ENCODE results near the gene FAU.
"Not testable (repeated sequence)": the region's sequence is repeated elsewhere in the genome, so short reads cannot be mapped to it uniquely, and the experiment has no call there.

Gene FAU

DNA sequence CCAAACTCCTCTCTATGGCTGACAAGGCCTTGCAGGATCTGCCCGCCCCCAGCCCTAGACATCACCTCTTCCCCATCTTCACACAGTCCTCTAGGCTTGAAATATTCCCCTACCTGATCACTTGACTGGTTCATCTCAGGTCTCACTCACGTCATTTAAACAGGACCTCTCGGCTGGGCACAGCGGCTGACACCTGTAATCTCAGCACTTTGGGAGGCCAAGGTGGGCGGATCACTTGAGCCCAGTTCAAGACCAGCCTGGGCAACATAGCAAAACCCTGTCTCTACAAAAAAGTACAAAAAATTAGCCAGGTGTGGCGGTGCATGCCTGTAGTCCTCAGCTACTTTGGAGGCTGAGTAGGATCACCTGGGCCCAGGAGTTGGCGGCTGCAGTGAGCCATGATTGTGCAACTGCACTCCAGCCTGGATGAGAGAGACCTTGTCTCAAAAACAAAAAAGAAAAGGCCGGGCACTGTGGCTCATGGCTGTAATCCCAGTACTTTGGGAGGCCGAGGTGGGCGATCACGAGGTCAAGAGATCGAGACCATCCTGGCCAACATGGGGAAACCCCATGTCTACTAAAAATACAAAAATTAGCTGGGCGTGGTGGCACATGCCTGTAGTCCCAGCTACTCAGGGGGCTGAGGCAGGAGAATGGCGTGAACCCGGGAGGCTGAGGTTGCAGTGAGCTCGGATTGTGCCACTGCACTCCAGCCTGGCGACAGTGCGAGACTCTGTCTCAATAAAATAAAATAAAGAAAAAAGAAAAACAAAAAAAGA is 2.9 kb downstream of the FAU start:
- not testable (repeated sequence) for DNase-seq (ENCODE audit: low read depth, low spot score); H3K4me1 ChIP-seq (ENCODE audit: control insufficient read depth, insufficient read depth, low read length); H3K4me3 ChIP-seq (ENCODE audit: low read length); H3K9me3 ChIP-seq (ENCODE audit: control insufficient read depth, insufficient read depth, low read length); H3K27me3 ChIP-seq (ENCODE audit: control insufficient read depth, insufficient read depth, low read length); H3K27ac ChIP-seq (ENCODE audit: low read length)
- WGBS (ENCODE audit: insufficient coverage, insufficient read length) = no CpG with 5 or more reads among the region's 18 CpGs
- peaks cover 14% of the 10 kb centered on the region; the same call in 1 of the 2 replicates for H3K36me3 ChIP-seq (ENCODE audit: control insufficient read depth, insufficient read depth, low read length)

- no CpG with 5 or more reads among the region's 18 CpGs for WGBS (ENCODE audit: insufficient coverage, insufficient read length)
- Histone ChIP-seq H3K4me1 (ENCODE audit: control insufficient read depth, insufficient read depth, low read length) (no peaks in the 10 kb centered on the region), H3K9me3 (ENCODE audit: control insufficient read depth, insufficient read depth, low read length) (no peaks in the 10 kb centered on the region), H3K4me3 (ENCODE audit: low read length) (no peak overlapping the region), H3K36me3 (ENCODE audit: control insufficient read depth, insufficient read depth, low read length) (peaks cover 14% of the 10 kb centered on the region; the same call in 1 of the 2 replicates), H3K27me3 (ENCODE audit: control insufficient read depth, insufficient read depth, low read length) (no peaks in the 10 kb centered on the region), H3K27ac (ENCODE audit: low read length) (no peak overlapping the region)
- DNase-seq (ENCODE audit: low read depth, low spot score) = no peak
These were observed 3.7 kb downstream of the FAU start for GRCh38 chr11:65118097-65118837.

- H3K4me1 ChIP-seq (ENCODE audit: control insufficient read depth, insufficient read depth, low read length) = no peaks in the 10 kb centered on the region
- H3K9me3 ChIP-seq (ENCODE audit: control insufficient read depth, insufficient read depth, low read length) = no peaks in the 10 kb centered on the region
- H3K27ac ChIP-seq (ENCODE audit: low read length) = no peak within 1 kb of the TSS
- H3K27me3 ChIP-seq (ENCODE audit: control insufficient read depth, insufficient read depth, low read length) = no peaks in the 10 kb centered on the region
- peaks cover 14% of the 10 kb centered on the region; the same call in 1 of the 2 replicates for H3K36me3 ChIP-seq (ENCODE audit: control insufficient read depth, insufficient read depth, low read length)
- peak within 1 kb of the TSS; percentile 85 for H3K4me3 ChIP-seq (ENCODE audit: low read length)
- no CpG with 5 or more reads among the region's 89 CpGs for WGBS (ENCODE audit: insufficient coverage, insufficient read length)
- DNase-seq (ENCODE audit: low read depth, low spot score) = peak; percentile 95
These were observed 4.5 kb downstream of the FAU start, which contains the start of gene ZNHIT2 for GRCh38 chr11:65117206-65118096. Gene ZNHIT2 (minus strand): TSS chr11:65117701. CDS start chr11:65117653, 48 bp downstream.

DNA sequence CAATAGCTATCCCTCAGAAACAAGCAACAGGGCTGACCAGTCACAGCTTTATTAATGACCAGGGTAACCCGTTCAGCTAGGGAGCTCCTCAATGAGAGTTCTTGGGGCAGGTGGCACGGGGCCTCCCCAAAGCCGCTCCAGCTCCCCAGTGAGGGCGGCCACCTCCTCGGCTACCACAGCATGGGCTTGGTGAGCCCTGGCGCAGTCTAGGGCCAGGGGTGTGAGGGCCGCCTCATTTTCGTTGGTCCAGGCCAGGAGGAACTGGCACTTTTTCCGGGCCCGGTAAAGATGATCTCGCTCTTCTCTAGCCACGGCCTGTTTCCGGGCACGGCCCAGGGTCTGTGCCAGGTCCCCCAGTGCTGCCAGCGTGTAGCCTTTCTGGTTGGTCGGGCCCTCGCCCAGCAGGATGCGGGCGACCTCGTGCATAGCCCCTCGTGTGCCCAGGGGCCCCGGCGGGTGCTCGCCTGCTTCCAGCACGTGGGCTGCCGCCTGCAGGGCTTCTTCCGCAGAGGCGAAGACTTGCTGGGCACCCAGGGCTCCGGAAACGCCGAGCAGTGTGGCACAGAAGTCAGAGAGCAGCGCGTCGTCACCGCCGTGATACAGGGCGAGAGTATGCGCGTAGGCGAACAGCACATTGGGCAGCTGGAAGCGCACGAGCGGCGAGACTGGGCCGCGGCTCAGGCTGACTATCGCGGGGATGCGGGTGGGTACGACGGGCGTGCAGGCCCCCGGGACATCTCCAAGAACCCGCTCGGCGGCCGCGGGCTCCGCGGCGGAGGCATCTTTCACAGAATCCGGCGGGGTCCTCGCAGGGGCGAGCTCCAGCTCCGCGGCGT is 5.3 kb downstream of the FAU start:
- DNase-seq (ENCODE audit: low read depth, low spot score) = no peak
- H3K9me3 ChIP-seq (ENCODE audit: control insufficient read depth, insufficient read depth, low read length) = no peaks in the 10 kb centered on the region
- H3K36me3 ChIP-seq (ENCODE audit: control insufficient read depth, insufficient read depth, low read length) = peaks cover 14% of the 10 kb centered on the region; the same call in 1 of the 2 replicates
- no peaks in the 10 kb centered on the region for H3K27me3 ChIP-seq (ENCODE audit: control insufficient read depth, insufficient read depth, low read length)
- H3K27ac ChIP-seq (ENCODE audit: low read length) = no peak overlapping the region
- no CpG with 5 or more reads among the region's 68 CpGs for WGBS (ENCODE audit: insufficient coverage, insufficient read length)
- H3K4me3 ChIP-seq (ENCODE audit: low read length) = peak overlapping the region; percentile 85; the same call in 1 of the 2 replicates
- H3K4me1 ChIP-seq (ENCODE audit: control insufficient read depth, insufficient read depth, low read length) = no peaks in the 10 kb centered on the region

DNA sequence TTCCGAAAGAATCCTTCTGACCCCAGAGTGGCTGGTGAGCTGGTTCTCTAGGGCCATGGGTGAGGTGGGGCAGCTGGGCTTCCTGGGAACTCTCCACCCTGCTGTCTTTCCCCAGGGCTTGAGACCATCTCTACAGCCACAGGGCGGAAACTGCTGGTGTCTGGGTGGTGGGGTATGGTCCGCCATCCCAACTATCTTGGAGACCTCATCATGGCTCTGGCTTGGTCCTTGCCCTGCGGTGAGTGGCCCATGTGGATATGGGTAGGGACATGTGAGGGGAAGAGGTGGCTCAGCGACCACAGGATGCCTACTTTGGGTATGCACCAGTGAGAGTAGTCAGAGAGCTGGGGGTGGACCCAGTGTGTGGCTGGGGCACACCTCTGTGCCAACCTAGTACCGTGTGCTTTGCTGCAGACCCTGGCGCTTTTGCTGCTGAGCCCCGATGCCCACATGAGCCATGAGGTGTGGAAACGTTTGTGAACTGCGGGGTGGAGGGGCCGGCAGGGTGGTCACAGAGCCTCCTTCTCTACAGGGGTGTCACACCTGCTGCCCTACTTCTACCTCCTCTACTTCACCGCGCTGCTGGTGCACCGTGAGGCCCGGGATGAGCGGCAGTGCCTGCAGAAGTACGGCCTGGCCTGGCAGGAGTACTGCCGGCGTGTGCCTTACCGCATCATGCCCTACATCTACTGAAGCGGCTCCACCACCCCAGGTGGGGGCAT is 6.4 kb downstream of the FAU start:
- H3K27me3 ChIP-seq (ENCODE audit: control insufficient read depth, insufficient read depth, low read length) = no peaks in the 10 kb centered on the region
- WGBS (ENCODE audit: insufficient coverage, insufficient read length) = no CpG with 5 or more reads among the region's 21 CpGs
- no peak for DNase-seq (ENCODE audit: low read depth, low spot score)
- H3K4me3 ChIP-seq (ENCODE audit: low read length) = no peak overlapping the region
- no peaks in the 10 kb centered on the region for H3K9me3 ChIP-seq (ENCODE audit: control insufficient read depth, insufficient read depth, low read length)
- peaks cover 10% of the 10 kb centered on the region; the same call in 1 of the 2 replicates for H3K36me3 ChIP-seq (ENCODE audit: control insufficient read depth, insufficient read depth, low read length)
- no peak overlapping the region for H3K27ac ChIP-seq (ENCODE audit: low read length)
- peaks cover 2% of the 10 kb centered on the region for H3K4me1 ChIP-seq (ENCODE audit: control insufficient read depth, insufficient read depth, low read length)

- H3K27ac ChIP-seq (ENCODE audit: low read length) = no peak overlapping the region
- H3K4me1 ChIP-seq (ENCODE audit: control insufficient read depth, insufficient read depth, low read length) = peaks cover 2% of the 10 kb centered on the region
- H3K4me3 ChIP-seq (ENCODE audit: low read length) = no peak overlapping the region
- no peaks in the 10 kb centered on the region for H3K9me3 ChIP-seq (ENCODE audit: control insufficient read depth, insufficient read depth, low read length)
- no peak for DNase-seq (ENCODE audit: low read depth, low spot score)
- H3K36me3 ChIP-seq (ENCODE audit: control insufficient read depth, insufficient read depth, low read length) = peaks cover 5% of the 10 kb centered on the region; the same call in 1 of the 2 replicates
- no CpG with 5 or more reads among the region's 11 CpGs for WGBS (ENCODE audit: insufficient coverage, insufficient read length)
- H3K27me3 ChIP-seq (ENCODE audit: control insufficient read depth, insufficient read depth, low read length) = no peaks in the 10 kb centered on the region
These were observed 7.3 kb downstream of the FAU start for GRCh38 chr11:65114538-65115171.

- DNase-seq (ENCODE audit: low read depth, low spot score) = no peak
- no peak overlapping the region for H3K4me3 ChIP-seq (ENCODE audit: low read length)
- no peaks in the 10 kb centered on the region for H3K9me3 ChIP-seq (ENCODE audit: control insufficient read depth, insufficient read depth, low read length)
- peaks cover 2% of the 10 kb centered on the region for H3K4me1 ChIP-seq (ENCODE audit: control insufficient read depth, insufficient read depth, low read length)
- no peak overlapping the region for H3K27ac ChIP-seq (ENCODE audit: low read length)
- WGBS (ENCODE audit: insufficient coverage, insufficient read length) = no CpG with 5 or more reads among the region's 6 CpGs
- H3K27me3 ChIP-seq (ENCODE audit: control insufficient read depth, insufficient read depth, low read length) = no peaks in the 10 kb centered on the region
- H3K36me3 ChIP-seq (ENCODE audit: control insufficient read depth, insufficient read depth, low read length) = peaks cover 8% of the 10 kb centered on the region; the same call in 1 of the 2 replicates
These were observed 8.1 kb downstream of the FAU start for GRCh38 chr11:65113839-65114238.

DNA sequence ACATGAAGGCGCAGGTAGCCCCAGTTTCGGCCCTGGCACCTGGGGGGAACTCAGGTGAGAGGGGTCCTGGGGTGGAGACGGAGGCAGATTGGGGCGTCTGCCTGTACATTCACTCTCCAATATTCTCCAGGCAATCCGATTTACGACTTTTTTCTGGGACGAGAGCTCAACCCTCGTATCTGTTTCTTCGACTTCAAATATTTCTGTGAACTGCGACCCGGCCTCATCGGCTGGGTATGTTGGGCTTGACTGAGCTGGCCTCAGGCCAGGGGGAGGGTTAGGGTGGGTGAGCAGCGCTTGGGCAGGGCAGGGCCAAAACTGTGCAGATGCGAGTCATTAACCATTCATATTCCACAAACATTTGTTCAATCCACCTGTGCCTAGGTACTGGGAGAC is 8.6 kb downstream of the FAU start:
- no peaks in the 10 kb centered on the region for H3K9me3 ChIP-seq (ENCODE audit: control insufficient read depth, insufficient read depth, low read length)
- H3K27ac ChIP-seq (ENCODE audit: low read length) = no peak overlapping the region
- H3K36me3 ChIP-seq (ENCODE audit: control insufficient read depth, insufficient read depth, low read length) = peaks cover 12% of the 10 kb centered on the region; the same call in 1 of the 2 replicates
- no peaks in the 10 kb centered on the region for H3K27me3 ChIP-seq (ENCODE audit: control insufficient read depth, insufficient read depth, low read length)
- peak overlapping the region; percentile 79; the same call in 1 of the 2 replicates for H3K4me3 ChIP-seq (ENCODE audit: low read length)
- H3K4me1 ChIP-seq (ENCODE audit: control insufficient read depth, insufficient read depth, low read length) = peaks cover 2% of the 10 kb centered on the region
- no peak for DNase-seq (ENCODE audit: low read depth, low spot score)
- WGBS (ENCODE audit: insufficient coverage, insufficient read length) = no CpG with 5 or more reads among the region's 14 CpGs

All from iPS DF 6.9 (cell line).